HG03139 (cell line): ENCODE results near the gene RAP1GAP2.
"Not testable (repeated sequence)": the region's sequence is repeated elsewhere in the genome, so short reads cannot be mapped to it uniquely, and the experiment has no call there.

Experiments
- ATAC-seq: cut with Tn5 transposase; IDR thresholded peaks from one replicate; pipeline ENCODE4 v1.9.1; 2021; ENCODE audit not compliant: unreplicated experiment

Gene RAP1GAP2

DNA sequence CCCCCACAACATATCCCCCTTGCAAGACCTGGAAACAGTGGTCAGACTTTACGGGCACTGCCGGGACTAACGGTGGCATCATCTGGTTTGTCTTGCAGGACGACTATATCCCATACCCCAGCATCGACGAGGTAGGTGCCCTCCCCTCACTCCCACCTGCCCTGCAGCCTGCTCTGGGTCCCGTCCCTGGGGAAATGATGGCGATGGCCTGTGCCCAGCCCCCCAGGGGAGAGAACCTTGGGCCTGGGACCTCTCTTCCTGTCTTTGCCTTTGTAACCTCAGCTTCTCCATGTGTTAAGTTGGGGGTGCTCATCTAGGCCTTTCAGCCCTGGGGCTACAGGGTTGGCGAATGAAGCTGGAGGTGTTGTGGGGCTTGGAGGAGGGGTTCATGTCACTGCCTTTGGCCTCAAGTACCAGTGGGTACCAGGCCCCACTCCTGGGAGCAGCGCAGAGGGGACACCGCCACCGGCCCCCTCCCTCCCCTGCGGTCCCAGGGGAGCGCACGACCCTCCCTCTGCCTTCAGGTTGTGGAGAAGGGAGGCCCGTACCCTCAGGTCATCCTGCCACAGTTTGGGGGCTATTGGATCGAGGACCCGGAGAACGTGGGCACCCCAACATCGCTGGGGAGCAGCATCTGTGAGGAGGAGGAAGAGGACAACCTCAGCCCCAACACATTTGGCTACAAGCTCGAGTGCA is 167.2 kb downstream of the RAP1GAP2 start:
- ATAC-seq: no peak

DNA sequence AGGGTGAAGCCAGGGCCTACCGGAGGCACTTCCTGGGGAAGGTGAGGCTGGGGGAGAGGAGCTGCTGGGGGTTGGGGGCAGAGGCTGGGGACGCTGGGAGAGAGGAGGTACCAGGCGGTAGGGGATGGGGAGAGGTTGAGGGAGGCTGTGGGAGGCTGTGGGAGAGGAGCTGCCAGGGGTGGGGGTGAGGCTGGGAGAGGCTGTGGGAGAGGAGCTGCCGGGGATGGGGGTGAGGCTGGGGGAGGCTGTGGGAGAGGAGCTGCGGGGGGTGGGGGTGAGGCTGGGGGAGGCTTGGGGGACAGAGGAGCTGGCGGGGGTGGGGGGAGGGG is 167.8 kb downstream of the RAP1GAP2 start:
- no peak for ATAC-seq

DNA sequence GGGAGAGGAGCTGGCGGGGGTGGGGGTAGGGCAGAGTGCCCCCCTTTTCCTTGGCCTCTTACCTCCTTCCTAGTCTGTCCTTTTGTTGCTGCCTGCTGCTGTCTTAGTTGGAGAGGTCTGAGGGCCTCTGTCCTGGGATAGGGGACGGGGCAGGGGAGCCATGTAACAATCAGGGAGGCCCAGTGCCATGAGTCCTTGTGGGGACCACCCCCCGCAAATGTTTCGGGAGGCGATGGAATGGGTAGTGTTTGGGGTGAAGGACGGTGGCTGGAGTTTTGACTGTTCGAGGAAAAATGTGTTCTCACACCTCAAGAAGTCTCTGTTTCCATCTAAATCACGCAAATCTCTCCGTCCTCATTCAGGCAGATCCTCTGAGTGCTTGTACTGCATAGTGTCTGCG is 168.1 kb downstream of the RAP1GAP2 start:
- no peak for ATAC-seq

DNA sequence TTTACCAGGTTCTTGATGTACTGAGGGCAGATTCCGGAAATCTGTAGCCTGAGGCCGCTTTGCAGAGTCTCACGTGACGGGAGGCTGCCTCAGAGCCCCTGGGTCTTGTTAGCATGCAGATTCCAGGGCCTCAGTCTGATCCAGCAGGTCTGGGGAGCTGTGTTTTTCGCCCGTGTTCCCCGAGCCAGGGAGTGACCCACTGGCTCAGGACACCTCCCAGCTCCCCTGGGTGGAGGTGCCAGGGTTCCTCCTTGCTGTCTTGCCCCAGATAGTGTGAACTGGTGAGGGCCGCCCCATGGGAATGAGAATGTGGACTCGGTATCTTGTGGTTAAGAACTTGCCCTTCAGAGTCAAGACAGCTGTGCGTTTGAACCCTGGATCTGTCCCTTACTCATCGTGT is 168.6 kb downstream of the RAP1GAP2 start:
- ATAC-seq: no peak

DNA sequence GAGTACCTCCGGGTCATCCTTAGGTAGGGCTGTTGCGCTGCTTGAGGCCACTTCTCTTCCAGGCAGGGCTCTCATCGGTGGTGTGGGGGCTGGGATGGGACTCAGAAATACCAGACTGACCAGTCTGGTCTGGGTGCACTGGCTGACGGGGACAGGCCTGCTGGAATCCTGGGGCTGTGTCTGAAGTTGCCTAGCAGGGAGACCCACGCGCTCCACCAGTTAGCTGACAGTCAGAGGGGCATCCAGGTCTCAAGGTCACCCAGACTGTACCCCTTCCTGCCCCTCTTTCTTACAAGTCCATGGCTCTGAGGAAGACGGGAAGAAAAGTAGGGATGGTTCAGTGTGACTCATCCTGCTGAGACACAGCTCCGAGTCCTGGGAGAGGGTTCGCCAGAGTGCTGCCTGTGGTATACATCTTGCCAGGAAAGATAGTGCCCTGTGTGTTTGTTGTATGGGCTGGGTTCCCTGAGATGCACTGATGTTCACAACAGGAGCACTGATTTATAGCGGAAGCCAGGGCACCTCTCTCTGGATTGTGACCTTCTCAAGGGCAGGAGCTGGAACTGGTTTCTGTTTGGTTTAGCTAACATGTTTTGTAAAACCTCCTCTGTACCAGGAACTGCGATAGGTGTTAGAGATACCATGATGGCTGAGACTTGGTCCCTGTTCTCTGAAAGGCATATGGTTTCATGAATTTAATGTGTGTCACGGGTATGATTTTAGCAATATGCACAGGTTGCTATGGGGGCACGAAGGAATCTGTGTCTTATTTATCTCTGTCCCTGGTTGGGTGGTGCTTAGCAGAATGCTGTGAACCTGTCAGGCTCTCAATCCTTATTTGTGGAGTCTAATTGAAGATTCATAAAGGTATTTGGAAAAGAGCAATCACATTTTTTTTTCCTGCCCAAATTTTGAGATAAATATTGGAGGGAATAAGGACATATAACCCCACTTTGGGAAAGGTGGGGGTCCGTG is 169.7 kb downstream of the RAP1GAP2 start:
- ATAC-seq: no peak

DNA sequence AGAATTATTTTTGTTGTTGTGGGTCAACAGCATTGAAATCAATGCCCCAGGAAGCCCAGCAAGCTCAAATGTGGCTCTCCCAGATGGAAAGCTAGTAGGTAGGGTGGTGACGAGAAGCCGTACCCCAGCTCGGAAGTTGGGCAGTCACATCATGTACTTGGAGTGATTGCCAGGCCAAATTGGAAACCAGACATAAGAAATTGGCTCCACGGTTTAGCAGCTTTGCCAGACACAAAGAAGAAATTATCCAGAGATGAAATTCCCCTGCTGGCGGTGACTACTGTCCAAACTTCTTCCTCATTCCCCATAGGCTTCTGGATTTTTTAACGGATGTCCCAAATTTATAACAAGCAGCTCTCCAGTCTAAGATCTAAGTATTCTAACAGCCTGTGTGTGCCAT is 171.3 kb downstream of the RAP1GAP2 start:
- no peak for ATAC-seq

DNA sequence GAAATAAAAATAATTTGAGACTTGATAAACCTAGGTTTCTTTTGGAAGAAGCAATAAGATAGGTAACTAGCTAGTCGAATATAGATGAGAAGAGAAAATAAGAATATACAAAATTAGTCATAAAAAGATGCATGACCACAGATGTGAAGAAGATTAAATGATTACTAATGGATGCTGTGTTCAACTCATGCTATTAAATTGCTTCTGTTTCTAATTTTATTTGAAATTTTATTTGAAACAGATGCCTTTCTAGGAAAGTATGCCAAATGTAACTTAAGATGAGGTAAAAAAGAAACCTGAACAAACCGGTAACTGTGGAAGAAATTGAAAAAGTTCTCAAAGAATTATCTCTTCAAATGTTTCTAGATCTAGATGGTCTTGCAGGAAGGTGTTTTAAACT is 175.6 kb downstream of the RAP1GAP2 start:
- no peak for ATAC-seq

DNA sequence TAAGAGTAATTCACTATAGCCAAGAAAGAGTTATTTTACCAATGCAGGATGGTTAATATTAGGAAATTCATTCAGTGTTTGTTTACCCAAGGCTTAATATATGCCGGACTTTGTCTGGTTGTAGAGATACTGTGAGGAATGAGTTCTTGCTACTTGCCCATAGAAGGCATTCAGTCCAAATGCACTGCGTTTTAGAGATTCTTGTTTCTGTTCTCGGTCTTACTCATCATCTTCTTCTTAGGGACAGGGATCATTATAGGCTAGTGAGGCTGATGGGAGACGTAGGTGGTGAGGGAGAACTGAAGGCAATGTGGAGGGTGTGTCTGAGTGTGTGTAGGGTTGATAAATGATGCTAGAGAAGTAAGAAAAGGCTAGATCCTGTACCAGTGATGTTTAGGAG is 176.5 kb downstream of the RAP1GAP2 start:
- no peak for ATAC-seq

DNA sequence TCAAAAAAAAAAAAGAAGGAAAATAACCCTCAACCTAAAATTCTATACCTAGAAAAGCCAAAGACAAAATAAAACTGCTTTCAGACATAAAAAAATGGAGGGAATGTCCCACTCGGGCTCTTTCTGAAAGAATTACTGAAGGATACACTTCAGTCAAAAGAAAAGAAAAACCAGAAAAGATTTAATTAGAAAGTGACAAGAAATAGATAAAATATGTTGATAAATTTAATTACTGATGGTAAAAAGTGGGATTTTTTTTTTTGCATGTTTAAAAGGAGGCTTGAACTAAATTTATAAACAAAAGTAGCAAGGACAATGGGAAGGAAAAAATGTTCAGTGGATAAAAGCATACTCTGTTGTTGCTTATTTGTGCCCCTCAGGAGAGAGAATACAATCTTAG is 178.1 kb downstream of the RAP1GAP2 start:
- no peak for ATAC-seq

DNA sequence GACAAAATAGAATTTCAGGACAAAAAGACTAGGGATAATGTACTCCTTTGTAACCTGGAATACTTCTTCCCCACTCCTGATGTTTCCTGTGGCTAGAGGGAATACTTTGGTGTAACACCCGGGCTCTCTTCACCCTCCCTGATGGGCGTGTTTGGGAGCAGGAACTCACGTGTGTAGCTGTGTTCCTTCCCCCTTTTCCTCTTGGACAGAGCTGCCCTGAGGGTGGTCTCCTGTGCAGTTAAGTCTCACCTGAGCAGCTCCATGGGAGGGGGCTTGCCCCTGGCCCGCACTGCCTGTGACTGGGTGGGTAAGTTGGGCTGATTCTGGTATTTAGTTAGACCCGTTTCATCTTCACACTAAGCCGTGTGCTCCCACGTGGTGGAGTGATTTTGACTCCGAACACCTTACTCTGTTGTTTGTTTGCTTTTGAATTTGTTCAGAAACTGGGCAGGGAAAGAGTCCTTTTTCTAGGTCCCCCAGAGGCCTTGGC is 179.3 kb downstream of the RAP1GAP2 start:
- ATAC-seq: no peak

DNA sequence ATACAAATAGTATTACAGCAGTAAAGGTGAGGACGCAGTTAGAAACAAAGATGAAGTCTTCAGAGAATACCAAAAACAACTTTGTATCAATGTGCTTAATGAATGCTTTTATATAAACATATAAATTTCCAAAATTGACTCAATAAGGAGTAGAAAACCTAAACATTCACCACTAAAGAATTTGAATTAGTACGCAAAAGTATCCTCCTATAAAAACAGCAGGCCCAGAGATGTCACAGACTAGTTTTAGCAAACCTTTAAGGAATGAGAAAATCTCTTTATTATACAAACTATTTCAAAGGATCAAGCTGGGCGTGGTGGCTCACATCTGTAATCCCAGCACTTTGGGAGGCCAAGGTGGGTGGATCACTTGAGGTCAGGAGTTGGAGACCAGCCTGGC is 180.9 kb downstream of the RAP1GAP2 start:
- ATAC-seq: no peak

DNA sequence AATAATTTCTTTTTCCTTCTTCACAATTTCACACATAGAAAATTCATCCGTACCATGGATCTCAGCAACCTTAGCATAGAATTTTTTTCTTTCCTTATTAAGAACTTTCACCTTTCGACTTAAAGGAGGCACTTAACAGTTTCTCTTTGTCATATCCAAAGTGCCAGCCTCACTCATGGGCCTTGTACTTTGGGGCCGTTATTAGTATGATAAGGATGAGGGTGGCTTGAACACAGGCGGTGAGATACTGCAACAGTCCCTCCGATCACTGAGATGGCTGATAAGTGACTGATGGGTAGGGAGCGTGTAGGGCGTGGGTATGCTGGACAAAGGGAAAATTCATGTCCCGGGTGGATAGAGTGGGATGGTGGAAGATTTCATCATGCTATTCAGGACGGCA is 181.9 kb downstream of the RAP1GAP2 start:
- no peak for ATAC-seq

DNA sequence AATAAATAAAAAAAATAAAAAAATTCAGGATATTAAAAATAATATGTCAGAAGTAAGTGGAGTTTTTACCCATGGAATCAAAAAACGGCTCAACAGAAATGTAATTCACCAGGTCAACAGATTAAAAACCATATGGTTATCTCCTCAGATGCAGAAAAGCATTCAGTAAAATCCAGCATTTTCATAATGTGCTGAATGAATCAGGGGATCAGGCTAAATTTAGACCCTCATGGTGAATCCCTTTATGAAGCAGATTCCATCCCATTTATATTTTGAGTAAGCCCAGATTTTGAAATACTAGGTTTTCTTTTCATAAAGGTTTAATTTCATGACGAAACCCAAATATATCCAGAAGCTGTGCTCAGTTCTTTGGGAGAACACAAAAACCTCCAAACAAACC is 182.8 kb downstream of the RAP1GAP2 start:
- ATAC-seq: no peak

DNA sequence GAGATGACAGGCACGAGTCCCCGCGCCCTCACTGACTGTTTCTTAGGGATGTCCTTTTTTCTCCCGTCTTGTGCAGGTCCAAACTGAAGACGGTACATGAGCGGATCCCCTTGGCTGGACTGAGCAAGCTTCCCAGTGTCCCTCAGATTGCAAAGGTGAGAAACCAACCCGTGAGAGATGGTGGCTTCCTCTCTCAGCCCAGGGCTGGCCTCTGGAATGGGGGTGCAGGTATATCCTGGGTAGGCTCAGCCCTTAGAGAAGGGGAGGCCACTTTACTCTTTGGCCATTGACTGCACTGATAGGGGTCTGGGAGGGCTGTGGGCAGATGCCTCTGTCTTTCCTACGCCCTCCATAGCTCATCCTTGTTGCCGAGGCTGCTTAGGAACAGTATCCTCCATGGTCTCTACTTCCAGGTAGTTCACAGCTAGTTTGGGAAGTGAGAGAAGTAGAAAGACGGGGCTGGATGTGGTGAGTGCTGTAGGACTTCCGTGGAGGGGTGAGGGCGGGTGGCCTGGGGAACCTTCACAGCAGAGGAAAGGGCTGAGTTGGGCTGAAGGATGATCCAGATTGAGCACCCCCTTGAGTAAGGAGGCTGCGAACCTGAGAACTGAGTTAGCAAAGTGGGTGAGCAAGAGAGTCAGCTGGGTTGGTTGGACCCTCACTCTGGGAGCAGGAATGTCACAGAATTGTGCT is 184.1 kb downstream of the RAP1GAP2 start:
- ATAC-seq: no peak

DNA sequence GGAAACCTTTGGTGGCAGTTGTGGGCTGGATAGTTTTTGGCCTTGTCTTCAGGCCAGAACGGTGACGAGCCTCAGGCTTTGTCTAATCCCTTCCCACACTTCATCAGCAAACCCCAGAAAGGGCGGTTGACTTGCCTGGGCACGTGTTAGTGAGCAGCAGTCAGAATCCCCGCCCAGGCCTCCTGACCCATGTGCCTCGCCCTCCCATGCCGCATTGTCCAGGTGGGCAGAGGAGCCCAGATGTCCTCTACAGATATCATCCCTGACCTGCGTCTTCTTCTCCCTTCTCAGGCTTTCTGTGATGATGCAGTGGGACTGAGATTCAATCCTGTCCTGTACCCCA is 184.6 kb downstream of the RAP1GAP2 start:
- no peak for ATAC-seq

DNA sequence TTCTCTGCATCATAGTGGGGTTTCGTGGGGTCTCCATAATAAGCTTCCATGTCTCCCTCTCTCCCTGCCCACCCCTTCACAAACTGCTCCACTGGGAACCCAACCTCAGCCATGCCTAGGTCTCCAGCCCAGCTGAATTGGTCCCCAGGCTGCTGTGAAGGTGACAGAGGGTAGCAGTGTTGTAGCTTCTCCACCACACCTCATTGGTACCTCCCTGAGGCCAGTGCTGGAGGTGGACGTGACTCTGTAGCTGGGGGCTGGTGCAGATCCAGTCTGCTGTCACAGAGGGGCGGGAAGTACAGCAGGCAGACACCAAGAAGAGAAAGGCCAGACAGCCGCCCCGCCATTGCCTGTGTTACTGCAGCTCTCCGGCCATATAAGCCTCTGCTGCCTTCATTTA is 185.1 kb downstream of the RAP1GAP2 start:
- no peak for ATAC-seq

DNA sequence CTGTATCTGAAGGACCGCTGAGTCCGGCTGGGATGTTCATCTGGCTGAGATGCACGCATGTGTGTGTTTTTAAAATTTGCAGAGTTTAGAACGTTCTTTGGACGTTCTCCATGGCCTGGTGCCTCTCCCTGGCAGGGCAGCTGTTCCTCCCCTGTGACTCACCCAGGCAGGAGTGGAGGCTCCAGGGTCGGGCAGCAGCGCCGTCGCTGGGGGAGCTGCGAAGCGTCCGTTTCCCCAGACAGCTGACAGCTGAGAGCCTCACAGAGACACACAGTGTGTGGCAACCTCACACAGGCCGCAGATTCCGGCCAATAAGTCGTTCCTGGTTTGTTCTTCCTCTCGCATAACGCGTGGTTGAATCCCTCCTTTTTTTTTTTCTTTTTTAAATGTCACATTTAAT is 186.6 kb downstream of the RAP1GAP2 start:
- ATAC-seq: no peak

DNA sequence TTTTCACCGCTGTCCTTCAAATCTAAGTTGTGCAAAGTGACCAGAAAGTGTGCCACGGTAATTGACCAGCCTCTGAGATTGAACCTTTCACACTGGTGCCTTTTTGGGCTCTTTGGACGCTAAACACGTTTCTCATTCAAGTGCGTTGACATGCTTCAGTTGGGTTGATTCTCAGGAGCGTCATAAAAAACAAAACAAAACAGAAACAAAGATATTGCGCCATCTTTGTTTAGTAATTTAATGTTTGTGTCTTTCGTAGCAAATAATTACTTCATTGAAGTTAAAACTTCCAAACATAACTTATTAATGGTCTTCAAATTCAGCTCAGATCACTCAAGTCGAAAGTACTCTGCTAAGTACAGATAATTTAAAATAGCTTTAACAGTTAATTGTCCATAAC is 187.0 kb downstream of the RAP1GAP2 start:
- no peak for ATAC-seq

DNA sequence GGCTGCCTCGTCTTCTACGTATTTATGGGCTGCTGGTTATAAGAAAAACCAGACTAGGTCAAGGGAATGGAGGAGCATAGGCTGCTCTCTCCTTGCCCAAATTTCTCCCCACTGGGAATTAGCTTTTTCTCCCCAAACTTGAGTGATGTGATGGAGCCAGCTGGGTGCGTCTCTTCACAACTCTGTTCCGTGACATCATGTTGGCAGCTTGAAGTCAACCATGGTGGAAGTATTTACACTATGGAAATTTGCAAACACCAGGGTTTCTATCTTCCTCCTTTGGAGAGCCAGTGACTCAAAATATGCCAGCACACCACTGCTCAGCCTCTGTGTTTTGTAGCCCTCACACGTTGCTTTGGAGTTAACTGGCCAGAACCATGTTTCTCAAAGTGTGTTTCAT is 189.1 kb downstream of the RAP1GAP2 start:
- ATAC-seq: no peak

DNA sequence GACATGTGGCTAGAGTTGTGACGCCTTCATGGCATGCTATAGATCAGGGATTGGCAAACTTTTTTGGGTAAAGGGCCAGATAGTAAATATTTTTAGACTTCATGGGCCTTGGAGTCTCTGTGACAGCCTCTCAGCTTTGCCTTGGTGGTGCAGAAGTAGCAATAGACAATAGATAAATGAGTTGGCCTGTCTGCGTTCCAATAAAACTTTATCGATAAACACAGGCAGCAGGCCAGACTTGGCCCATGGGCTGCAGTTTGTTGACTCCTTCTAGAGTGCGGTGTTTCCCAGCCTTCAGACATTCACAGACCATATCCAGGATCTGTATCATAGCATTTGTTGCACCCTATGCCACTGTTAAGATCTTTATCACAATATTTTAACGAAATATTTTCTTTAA is 190.7 kb downstream of the RAP1GAP2 start:
- ATAC-seq: no peak

DNA sequence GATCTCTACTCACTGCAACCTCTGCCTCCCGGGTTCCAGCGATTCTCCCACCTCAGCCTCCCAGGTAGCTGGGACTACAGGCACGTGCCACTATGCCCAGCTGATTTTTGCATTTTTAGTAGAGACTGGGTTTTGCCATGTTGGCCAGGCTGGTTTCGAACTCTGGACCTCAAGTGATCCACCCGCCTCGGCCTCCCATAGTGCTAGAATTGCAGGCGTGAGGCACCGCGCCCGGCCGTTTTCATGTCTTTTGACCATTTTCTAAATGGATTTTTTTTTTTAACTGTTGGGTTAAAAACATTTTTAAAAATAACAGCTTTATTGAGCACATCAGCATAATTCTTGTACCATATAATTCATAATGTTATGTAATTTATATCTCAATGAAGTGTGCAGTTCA is 193.2 kb downstream of the RAP1GAP2 start:
- ATAC-seq: not testable (repeated sequence)

DNA sequence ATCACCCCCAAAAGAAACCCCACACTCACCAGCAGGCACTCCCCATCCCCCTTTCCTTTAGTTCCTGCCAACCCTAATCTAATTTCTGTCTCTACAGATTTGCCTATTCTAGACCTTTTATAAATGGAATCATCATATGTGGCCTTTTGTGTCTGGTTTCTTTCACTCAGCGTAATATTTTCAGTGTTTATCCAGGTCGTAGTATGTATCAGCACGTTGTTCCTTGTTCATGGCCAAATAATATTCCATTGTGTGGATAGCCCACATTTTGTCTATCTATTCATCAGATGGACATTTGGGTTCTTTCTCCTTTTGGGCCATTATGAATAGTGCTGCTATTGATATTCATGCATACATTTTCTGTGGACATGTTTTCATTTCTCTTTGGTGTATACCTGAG is 193.6 kb downstream of the RAP1GAP2 start:
- no peak for ATAC-seq
